H9 (cell line): Measurements from ENCODE around the gene RSPH9. TPM values are rescaled to one million over a fixed set of nuclear protein-coding genes. Genes with fewer than 3 reads are reported as not detected.

Experiments
- DNase-seq: peaks from one replicate; pipeline ENCODE4 v3.0.0-alpha.2; 2017
- H2AFZ ChIP-seq: one replicate; pipeline ENCODE4 v1.6.1; 2013; ENCODE audit warnings: mild to moderate bottlenecking, low read length, control low read depth, moderate library complexity
- H2AK5ac ChIP-seq: 2 replicates; pipeline ENCODE4 v1.6.1; 2013; ENCODE audit warnings: low read length, control low read depth, mixed read lengths; ENCODE audit not compliant: insufficient read length
- H2BK120ac ChIP-seq: one replicate; pipeline ENCODE4 v1.6.1; 2013; ENCODE audit warnings: low read depth, mild to moderate bottlenecking, low read length, control low read depth, inconsistent platforms; ENCODE audit not compliant: poor library complexity, severe bottlenecking
- H2BK12ac ChIP-seq: 2 replicates; pipeline ENCODE4 v1.6.1; 2013; ENCODE audit warnings: low read length, control low read depth, mixed read lengths, low read depth; ENCODE audit not compliant: insufficient read length
- H2BK15ac ChIP-seq: 2 replicates; pipeline ENCODE4 v1.6.1; 2013; ENCODE audit warnings: low read depth, low read length, control low read depth
- H2BK20ac ChIP-seq: one replicate; pipeline ENCODE4 v1.6.1; 2013; ENCODE audit warnings: low read depth, mild to moderate bottlenecking, low read length, control low read depth, inconsistent platforms; ENCODE audit not compliant: poor library complexity, severe bottlenecking
- H2BK5ac ChIP-seq: 2 replicates; pipeline ENCODE4 v1.6.1; 2013; ENCODE audit warnings: low read length, control low read depth, mixed read lengths; ENCODE audit not compliant: insufficient read length
- H3K14ac ChIP-seq: 2 replicates; pipeline ENCODE4 v1.6.1; 2013; ENCODE audit warnings: low read length, control low read depth; ENCODE audit not compliant: insufficient read depth
- H3K18ac ChIP-seq: 2 replicates; pipeline ENCODE4 v1.6.1; 2013; ENCODE audit warnings: low read depth, mild to moderate bottlenecking, mixed read lengths, low read length, control low read depth; ENCODE audit not compliant: insufficient read length
- H3K23ac ChIP-seq: 2 replicates; pipeline ENCODE4 v1.6.1; 2013; ENCODE audit warnings: low read length, control low read depth, mixed read lengths, low read depth; ENCODE audit not compliant: insufficient read length
- H3K23me2 ChIP-seq: 2 replicates; pipeline ENCODE4 v1.6.1; 2013; ENCODE audit warnings: low read depth, mild to moderate bottlenecking, mixed read lengths, low read length, control low read depth; ENCODE audit not compliant: insufficient read length, poor library complexity, severe bottlenecking
- H3K27ac ChIP-seq: 2 replicates; pipeline ENCODE4 v1.5.1; 2013; ENCODE audit warnings: low read length, control low read depth, mixed read lengths, low read depth; ENCODE audit not compliant: insufficient read length
- H3K27me3 ChIP-seq: 2 replicates; pipeline ENCODE4 v1.6.1; 2013; ENCODE audit warnings: low read length, control low read depth, inconsistent platforms; ENCODE audit not compliant: insufficient read depth
- H3K4ac ChIP-seq: 2 replicates; pipeline ENCODE4 v1.6.1; 2013; ENCODE audit warnings: low read depth, mild to moderate bottlenecking, control low read depth, inconsistent platforms, low read length, moderate library complexity
- H3K4me1 ChIP-seq: 2 replicates; pipeline ENCODE4 v1.6.1; 2013; ENCODE audit warnings: low read length, control low read depth, inconsistent platforms; ENCODE audit not compliant: insufficient read depth
- H3K4me2 ChIP-seq: 2 replicates; pipeline ENCODE4 v1.6.1; 2013; ENCODE audit warnings: low read length, control low read depth, mixed read lengths; ENCODE audit not compliant: insufficient read length, insufficient read depth
- H3K56ac ChIP-seq: 2 replicates; pipeline ENCODE4 v1.6.1; 2013; ENCODE audit warnings: low read depth, mild to moderate bottlenecking, mixed read lengths, low read length, control low read depth; ENCODE audit not compliant: insufficient read length
- H3K79me1 ChIP-seq: 2 replicates; pipeline ENCODE4 v1.6.1; 2013; ENCODE audit warnings: low read depth, mild to moderate bottlenecking, moderate library complexity, low read length, control low read depth, inconsistent platforms; ENCODE audit not compliant: insufficient read depth, poor library complexity, severe bottlenecking
- H3K79me2 ChIP-seq: 2 replicates; pipeline ENCODE4 v1.6.1; 2013; ENCODE audit warnings: low read length, control low read depth, inconsistent platforms; ENCODE audit not compliant: insufficient read depth
- H3K9ac ChIP-seq: 2 replicates; pipeline ENCODE4 v1.6.1; 2013; ENCODE audit warnings: low read length, control low read depth, mixed read lengths; ENCODE audit not compliant: insufficient read length; ENCODE audit errors: extremely low read depth
- H3K9me3 ChIP-seq: one replicate; pipeline ENCODE4 v1.6.1; 2013; ENCODE audit warnings: low read depth, low read length, inconsistent platforms; ENCODE audit not compliant: control insufficient read depth
- H3T11ph ChIP-seq: one replicate; pipeline ENCODE4 v1.6.1; 2013; ENCODE audit warnings: mild to moderate bottlenecking, low read length, control low read depth, inconsistent platforms
- H4K20me1 ChIP-seq: one replicate; pipeline ENCODE4 v1.6.1; 2013; ENCODE audit not compliant: control insufficient read depth, insufficient read length, insufficient read depth
- H4K5ac ChIP-seq: 2 replicates; pipeline ENCODE4 v1.6.1; 2013; ENCODE audit warnings: low read depth, mild to moderate bottlenecking, mixed read lengths, low read length, control low read depth; ENCODE audit not compliant: insufficient read length
- H4K8ac ChIP-seq: replicated peaks from 2 replicates; pipeline ENCODE4 v1.6.1; 2013; ENCODE audit warnings: low read length, control low read depth, mixed read lengths, low read depth; ENCODE audit not compliant: insufficient read length
- H4K91ac ChIP-seq: 2 replicates; pipeline ENCODE4 v1.6.1; 2013; ENCODE audit warnings: low read depth, mild to moderate bottlenecking, moderate library complexity, mixed read lengths, low read length, control low read depth; ENCODE audit not compliant: insufficient read length
- H3K27ac Mint-ChIP-seq, 3 experiments: 2 replicates in 2 of 3; 3 replicates in 1 of 3; pipeline ENCODE4 v1.8.0; 2020 to 2021; ENCODE audit warnings: mixed read lengths in 3 of 3, mild to moderate bottlenecking in 1 of 3, moderate library complexity in 1 of 3
- H3K27me3 Mint-ChIP-seq: 2 replicates; pipeline ENCODE4 v1.8.0; 2021; ENCODE audit warnings: low read depth, mild to moderate bottlenecking, moderate library complexity, mixed read lengths
- H3K36me3 Mint-ChIP-seq, 3 experiments: 2 replicates in 2 of 3; 3 replicates in 1 of 3; pipeline ENCODE4 v1.8.0; 2020 to 2021; ENCODE audit warnings: low read depth in 3 of 3, mixed read lengths in 3 of 3; ENCODE audit not compliant: insufficient read depth in 1 of 3
- H3K4me1 Mint-ChIP-seq, 2 experiments: 2 replicates each; pipeline ENCODE4 v1.8.0; 2020; ENCODE audit warnings: mixed read lengths in 2 of 2
- H3K4me3 Mint-ChIP-seq, 2 experiments: 2 replicates in 1 of 2; 3 replicates in 1 of 2; pipeline ENCODE4 v1.8.0; 2020 to 2021; ENCODE audit warnings: mild to moderate bottlenecking in 2 of 2, mixed read lengths in 2 of 2, moderate library complexity in 1 of 2
- H3K9me3 Mint-ChIP-seq, 2 experiments: 2 replicates in 1 of 2; 3 replicates in 1 of 2; pipeline ENCODE4 v1.8.0; 2020; ENCODE audit warnings: mild to moderate bottlenecking in 2 of 2, mixed read lengths in 2 of 2, moderate library complexity in 1 of 2
- CTCF ChIP-seq: fragments of 200-600 bp; sonication (generic); conservative IDR thresholded peaks from 3 replicates; pipeline ENCODE4 v1.8.0; 2021; ENCODE audit warnings: antibody characterized with exemption, mild to moderate bottlenecking
- WGBS: extraction: QIAGEN DNeasy Blood & Tissue Kit; methylation state at CpG from one replicate; pipeline ENCODE4 v1.1.7; 2013; ENCODE audit warnings: missing lambda C conversion rate, low lambda C conversion rate, mixed read lengths; ENCODE audit not compliant: insufficient read length; ENCODE audit errors: extremely low coverage; 5-methylcytosine and 5-hydroxymethylcytosine counted together
- total RNA-seq: library from RNA; stranded (reverse); gene quantifications from 2 replicates; pipeline ENCODE4 v1.2.1, GENCODE V29; 2021

RSPH9 gene
- total RNA-seq, 1 experiment from 2014 or later = 0.39 TPM

GRCh38 chr6:43608310-43608763 is 36.5 kb upstream of the RSPH9 start:
- H3K79me1 ChIP-seq = no peaks in the 10 kb centered on the region
- peak; percentile 91 for TF ChIP-seq CTCF
- WGBS = no CpG with 5 or more reads among the region's 5 CpGs

More at GRCh38 chr6:43608310-43608763, 36.5 kb upstream of the RSPH9 start:
- Histone ChIP-seq H3K9ac (no peak overlapping the region), H2AK5ac (no peak overlapping the region), H3K27ac (no peak overlapping the region), H2BK120ac (no peak overlapping the region), H3K4me2 (no peak overlapping the region), H3K18ac (no peak overlapping the region), H2BK5ac (no peak overlapping the region), H2BK12ac (no peak overlapping the region), H3K4ac (no peak overlapping the region), H4K5ac (no peak overlapping the region), H3K14ac (no peak overlapping the region), H2AFZ (no peak overlapping the region), H4K91ac (no peak overlapping the region), H4K20me1 (no peaks in the 10 kb centered on the region), H3K9me3 (no peaks in the 10 kb centered on the region), H3K27me3 (no peaks in the 10 kb centered on the region), H3K23ac (no peak overlapping the region), H3K23me2 (no peaks in the 10 kb centered on the region), H3T11ph (no peak overlapping the region), H3K79me2 (no peaks in the 10 kb centered on the region), H2BK20ac (no peak overlapping the region), H2BK15ac (no peak overlapping the region), H3K56ac (no peak overlapping the region), H4K8ac (no peak overlapping the region), H3K4me1 (no peaks in the 10 kb centered on the region)
- Mint-ChIP-seq H3K27me3 (no peaks in the 10 kb centered on the region), H3K4me1 (no peaks in the 10 kb centered on the region), H3K4me3 (no peak overlapping the region), H3K27ac (no peak overlapping the region), H3K36me3 (peaks cover 0 to 44% (median 22%) of the 10 kb centered on the region in 3 experiments; a peak in 4 of 7 replicates), H3K9me3 (no peaks in the 10 kb centered on the region)
- peak; percentile 65 for DNase-seq
